HCT116 (cell line): ENCODE data around the gene CRYBG3. TPM values are rescaled to one million over a fixed set of nuclear protein-coding genes. Genes with fewer than 3 reads are reported as not detected.

Experiments
- ATAC-seq: fragments of 200-7000 bp; cut with Tn5 transposase; 2 replicates; pipeline ENCODE4 v1.9.1; 2020; ENCODE audit warnings: mild to moderate bottlenecking, moderate library complexity
- BruUV-seq: library from RNA; stranded (reverse); fragments of 400-500 nt; replicated peaks from 2 replicates; lab custom pipeline; 2021; lab: Mats Ljungman, UMichigan
- CTCF ChIA-PET: fragments of 300-600 bp; sonication (Branson Sonifier 250); formaldehyde crosslinking; loops from one replicate; lab custom pipeline; 2021; ENCODE audit warnings: antibody characterized with exemption; lab: Charles Lee
- POLR2A ChIA-PET: fragments of 300-600, 350-600 bp; sonication (Branson Sonifier 250); formaldehyde crosslinking; loops from one replicate; lab custom pipeline; 2021; ENCODE audit warnings: antibody characterized with exemption; lab: Charles Lee
- RAD21 ChIA-PET, 2 experiments: fragments of 300-600 bp; sonication (Branson Sonifier 250); formaldehyde crosslinking; loops; one replicate each; lab custom pipeline; 2023; ENCODE audit warnings: low total read pairs in 2 of 2; ENCODE audit not compliant: uncharacterized antibody in 2 of 2, unreplicated experiment in 2 of 2, low non-redundant PET in 1 of 2; lab: Charles Lee
- DNase-seq: peaks from one replicate; pipeline ENCODE4 v3.0.0-alpha.2; 2010; ENCODE audit warnings: low read depth, low spot score
- H2AFZ ChIP-seq: fragments of 200-600 bp; shearing (Covaris generic), sonication (generic); 2 replicates; pipeline ENCODE4 v1.6.1; 2017; ENCODE audit warnings: low read depth, mixed run types, mixed read lengths, antibody characterized with exemption, low read length; ENCODE audit not compliant: poor library complexity, severe bottlenecking
- H3K27ac ChIP-seq: 2 replicates; pipeline ENCODE4 v1.5.1; 2012; ENCODE audit warnings: low read depth, low read length
- H3K27me3 ChIP-seq: fragments of 200-600 bp; sonication (generic); 2 replicates; pipeline ENCODE4 v1.6.1; 2016; ENCODE audit warnings: mixed run types, low read length, mixed read lengths; ENCODE audit not compliant: insufficient read depth
- H3K36me3 ChIP-seq, 2 experiments: fragments of 200-500 bp in 1 of 2; fragments of 200-600 bp in 1 of 2; sonication (Bioruptor generic) in 1 of 2; sonication (generic) in 1 of 2; 2 replicates each; pipeline versions ENCODE4 v1.5.1 to v1.6.1; 2014 to 2016; ENCODE audit warnings: low read length in 2 of 2, inconsistent platforms in 1 of 2, mixed read lengths in 1 of 2, mixed run types in 1 of 2; ENCODE audit not compliant: insufficient read depth in 2 of 2, control insufficient read depth in 1 of 2
- H3K4me1 ChIP-seq, 2 experiments: fragments of 200-600 bp in 1 of 2; sonication (generic) in 1 of 2; 2 replicates each; pipeline versions ENCODE4 v1.5.1 to v1.6.1; 2012 to 2017; ENCODE audit warnings: low read length in 2 of 2, inconsistent platforms in 1 of 2, mild to moderate bottlenecking in 1 of 2, mixed read lengths in 1 of 2, mixed run types in 1 of 2, moderate library complexity in 1 of 2; ENCODE audit not compliant: insufficient read depth in 2 of 2, control insufficient read depth in 1 of 2
- H3K4me2 ChIP-seq: fragments of 200-600 bp; sonication (generic); 2 replicates; pipeline ENCODE4 v1.6.1; 2017; ENCODE audit warnings: mixed run types, low read length, mixed read lengths
- H3K4me3 ChIP-seq, 2 experiments: fragments of 200-600 bp in 1 of 2; sonication (generic) in 1 of 2; replicated peaks in 1 of 2; 2 replicates each; pipeline ENCODE4 v1.5.1; 2011 to 2016; ENCODE audit warnings: low read length in 2 of 2, control low read depth in 1 of 2, low read depth in 1 of 2, mild to moderate bottlenecking in 1 of 2, mixed read lengths in 1 of 2, mixed run types in 1 of 2
- H3K79me2 ChIP-seq: fragments of 200-600 bp; sonication (generic); 2 replicates; pipeline ENCODE4 v1.6.1; 2017; ENCODE audit warnings: mild to moderate bottlenecking, mixed run types, low read length, moderate library complexity, mixed read lengths; ENCODE audit not compliant: insufficient read depth
- H3K9ac ChIP-seq: fragments of 200-600 bp; sonication (generic); 2 replicates; pipeline ENCODE4 v1.6.1; 2016; ENCODE audit warnings: low read length, mixed read lengths
- H3K9me2 ChIP-seq: fragments of 200-600 bp; sonication (generic), shearing (Covaris generic); 2 replicates; pipeline ENCODE4 v1.6.1; 2017; ENCODE audit warnings: mixed run types, mild to moderate bottlenecking, moderate library complexity; ENCODE audit not compliant: insufficient read depth
- H3K9me3 ChIP-seq, 2 experiments: fragments of 200-500 bp in 1 of 2; fragments of 200-600 bp in 1 of 2; sonication (Bioruptor generic) in 1 of 2; sonication (generic) in 1 of 2; 2 replicates each; pipeline ENCODE4 v1.6.1; 2014 to 2017; ENCODE audit warnings: low read length in 2 of 2, mixed read lengths in 2 of 2, inconsistent platforms in 1 of 2, low read depth in 1 of 2, mild to moderate bottlenecking in 1 of 2, mixed run types in 1 of 2, moderate library complexity in 1 of 2; ENCODE audit not compliant: control insufficient read depth in 1 of 2, insufficient read depth in 1 of 2
- H4K20me1 ChIP-seq: fragments of 200-600 bp; sonication (generic), shearing (Covaris generic); 2 replicates; pipeline ENCODE4 v1.6.1; 2017; ENCODE audit warnings: mixed run types, mild to moderate bottlenecking, moderate library complexity; ENCODE audit not compliant: insufficient read depth
- CEBPB ChIP-seq: IDR thresholded peaks from 2 replicates; pipeline ENCODE4 v1.6.1; 2012; ENCODE audit warnings: low read depth
- EGR1 ChIP-seq: IDR thresholded peaks from 2 replicates; pipeline ENCODE4 v1.6.1; 2012; ENCODE audit warnings: low read depth
- EZH2 ChIP-seq: fragments of 200-600 bp; sonication (generic); IDR thresholded peaks from 2 replicates; pipeline ENCODE4 v1.6.1; 2017; ENCODE audit warnings: antibody characterized with exemption, mixed run types
- FOSL1 ChIP-seq: IDR thresholded peaks from 2 replicates; pipeline ENCODE4 v1.6.1; 2012; ENCODE audit warnings: low read depth
- JUND ChIP-seq: IDR thresholded peaks from 2 replicates; pipeline ENCODE4 v1.6.1; 2012
- POLR2AphosphoS5 ChIP-seq: IDR thresholded peaks from 2 replicates; pipeline ENCODE4 v1.6.1; 2011; ENCODE audit warnings: mild to moderate bottlenecking, low read depth, low read length, moderate library complexity
- SIN3A ChIP-seq: IDR thresholded peaks from 2 replicates; pipeline ENCODE4 v1.6.1; 2012; ENCODE audit warnings: low read depth
- TCF7L2 ChIP-seq: IDR thresholded peaks from 2 replicates; pipeline ENCODE4 v1.7.0; 2011; ENCODE audit warnings: borderline replicate concordance, inconsistent platforms; ENCODE audit not compliant: insufficient read depth, insufficient read length; ENCODE audit errors: extremely low read depth
- ZNF274 ChIP-seq: fragments of 200-500 bp; sonication (Bioruptor generic); IDR thresholded peaks from 2 replicates; pipeline ENCODE4 v1.6.1; 2014; ENCODE audit warnings: mild to moderate bottlenecking, low read depth, low read length, inconsistent platforms
- intact Hi-C: fragments of 100-400 bp; cut with micrococcal nuclease; formaldehyde crosslinking; loops from 2 replicates; pipeline ENCODE4 v1.10.0; 2022
- total RNA-seq: library from RNA; stranded (reverse); gene quantifications from one replicate; pipeline ENCODE4 v1.2.1, GENCODE V29; 2021; ENCODE audit not compliant: unreplicated experiment
- TF ChIP-seq, protein P1 (sequence below), 3 experiments: fragments of 200-600 bp in 1 of 3; sonication (generic) in 1 of 3; IDR thresholded peaks in 2 of 3; conservative IDR thresholded peaks in 1 of 3; 2 replicates each; pipeline ENCODE4 v1.5.1; 2012 to 2017; ENCODE audit warnings: low read depth in 2 of 3, low read length in 2 of 3, antibody characterized with exemption in 1 of 3, borderline replicate concordance in 1 of 3, control low read depth in 1 of 3, mild to moderate bottlenecking in 1 of 3, mixed read lengths in 1 of 3, mixed run types in 1 of 3, moderate library complexity in 1 of 3; ENCODE audit not compliant: insufficient read depth in 1 of 3
- TF ChIP-seq, protein P2 (sequence below): IDR thresholded peaks from 2 replicates; pipeline ENCODE4 v1.6.1; 2012; ENCODE audit warnings: low read depth

The CRYBG3 gene
- total RNA-seq, 1 experiment from 2014 or later, result 7.5 TPM

DNA sequence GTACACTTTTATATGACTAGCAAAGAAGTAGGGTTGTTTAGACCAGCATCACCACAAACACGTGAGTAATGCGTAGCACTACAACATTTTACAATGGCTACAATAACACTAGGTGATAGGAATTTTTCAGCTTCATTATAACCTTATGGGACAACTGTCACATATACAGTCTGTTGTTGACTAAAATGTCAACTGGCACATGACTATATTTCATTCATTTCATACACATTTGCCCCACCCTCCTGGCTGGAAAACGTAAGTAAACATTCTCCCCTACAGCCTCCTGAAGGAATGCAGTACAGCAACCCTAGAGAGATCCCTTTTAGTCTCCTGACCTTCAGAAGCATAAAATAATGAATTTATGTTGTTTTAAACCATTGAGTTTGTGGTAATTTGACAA lies 134.2 kb downstream of the CRYBG3 start:
- Histone ChIP-seq H3K9me3 (no peaks in the 10 kb centered on the region), H2AFZ (no peak overlapping the region), H3K4me3 (no peak overlapping the region), H3K4me2 (no peak overlapping the region), H3K4me1 (no peaks in the 10 kb centered on the region)
- BruUV-seq, result no TSS peak
- POLR2A ChIA-PET, result no interaction called here
- no peak for DNase-seq
- ATAC-seq, result no peak
- RAD21 ChIA-PET, result no interaction called here
- TF ChIP-seq CEBPB (no peak), EGR1 (no peak), JUND (no peak), TCF7L2 (no peak), POLR2AphosphoS5 (no peak), SIN3A (no peak), EZH2 (no peak), ZNF274 (no peak), FOSL1 (no peak)
- TF ChIP-seq, protein P1, sequence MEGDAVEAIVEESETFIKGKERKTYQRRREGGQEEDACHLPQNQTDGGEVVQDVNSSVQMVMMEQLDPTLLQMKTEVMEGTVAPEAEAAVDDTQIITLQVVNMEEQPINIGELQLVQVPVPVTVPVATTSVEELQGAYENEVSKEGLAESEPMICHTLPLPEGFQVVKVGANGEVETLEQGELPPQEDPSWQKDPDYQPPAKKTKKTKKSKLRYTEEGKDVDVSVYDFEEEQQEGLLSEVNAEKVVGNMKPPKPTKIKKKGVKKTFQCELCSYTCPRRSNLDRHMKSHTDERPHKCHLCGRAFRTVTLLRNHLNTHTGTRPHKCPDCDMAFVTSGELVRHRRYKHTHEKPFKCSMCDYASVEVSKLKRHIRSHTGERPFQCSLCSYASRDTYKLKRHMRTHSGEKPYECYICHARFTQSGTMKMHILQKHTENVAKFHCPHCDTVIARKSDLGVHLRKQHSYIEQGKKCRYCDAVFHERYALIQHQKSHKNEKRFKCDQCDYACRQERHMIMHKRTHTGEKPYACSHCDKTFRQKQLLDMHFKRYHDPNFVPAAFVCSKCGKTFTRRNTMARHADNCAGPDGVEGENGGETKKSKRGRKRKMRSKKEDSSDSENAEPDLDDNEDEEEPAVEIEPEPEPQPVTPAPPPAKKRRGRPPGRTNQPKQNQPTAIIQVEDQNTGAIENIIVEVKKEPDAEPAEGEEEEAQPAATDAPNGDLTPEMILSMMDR (IDR thresholded peaks at IDR 0.05 in 2 of 3, conservative IDR thresholded peaks at IDR 0.05 in 1 of 3; ENCODE audit: borderline replicate concordance in 1 of 3, insufficient read depth in 1 of 3, low read depth in 2 of 3, low read length in 2 of 3), result no peak
- TF ChIP-seq, protein P2, sequence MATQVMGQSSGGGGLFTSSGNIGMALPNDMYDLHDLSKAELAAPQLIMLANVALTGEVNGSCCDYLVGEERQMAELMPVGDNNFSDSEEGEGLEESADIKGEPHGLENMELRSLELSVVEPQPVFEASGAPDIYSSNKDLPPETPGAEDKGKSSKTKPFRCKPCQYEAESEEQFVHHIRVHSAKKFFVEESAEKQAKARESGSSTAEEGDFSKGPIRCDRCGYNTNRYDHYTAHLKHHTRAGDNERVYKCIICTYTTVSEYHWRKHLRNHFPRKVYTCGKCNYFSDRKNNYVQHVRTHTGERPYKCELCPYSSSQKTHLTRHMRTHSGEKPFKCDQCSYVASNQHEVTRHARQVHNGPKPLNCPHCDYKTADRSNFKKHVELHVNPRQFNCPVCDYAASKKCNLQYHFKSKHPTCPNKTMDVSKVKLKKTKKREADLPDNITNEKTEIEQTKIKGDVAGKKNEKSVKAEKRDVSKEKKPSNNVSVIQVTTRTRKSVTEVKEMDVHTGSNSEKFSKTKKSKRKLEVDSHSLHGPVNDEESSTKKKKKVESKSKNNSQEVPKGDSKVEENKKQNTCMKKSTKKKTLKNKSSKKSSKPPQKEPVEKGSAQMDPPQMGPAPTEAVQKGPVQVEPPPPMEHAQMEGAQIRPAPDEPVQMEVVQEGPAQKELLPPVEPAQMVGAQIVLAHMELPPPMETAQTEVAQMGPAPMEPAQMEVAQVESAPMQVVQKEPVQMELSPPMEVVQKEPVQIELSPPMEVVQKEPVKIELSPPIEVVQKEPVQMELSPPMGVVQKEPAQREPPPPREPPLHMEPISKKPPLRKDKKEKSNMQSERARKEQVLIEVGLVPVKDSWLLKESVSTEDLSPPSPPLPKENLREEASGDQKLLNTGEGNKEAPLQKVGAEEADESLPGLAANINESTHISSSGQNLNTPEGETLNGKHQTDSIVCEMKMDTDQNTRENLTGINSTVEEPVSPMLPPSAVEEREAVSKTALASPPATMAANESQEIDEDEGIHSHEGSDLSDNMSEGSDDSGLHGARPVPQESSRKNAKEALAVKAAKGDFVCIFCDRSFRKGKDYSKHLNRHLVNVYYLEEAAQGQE, result no peak
- TF ChIP-seq, all 23 proteins: peak for 0
- Histone ChIP-seq H3K9me2 (no peaks in the 10 kb centered on the region), H3K27ac (no peak overlapping the region), H3K9ac (no peak overlapping the region), H3K79me2 (peaks cover 37% of the 10 kb centered on the region), H3K36me3 (peaks cover 22 to 58% of the 10 kb centered on the region in 2 experiments; a peak in 3 of 4 replicates), H3K27me3 (no peaks in the 10 kb centered on the region), H4K20me1 (no peaks in the 10 kb centered on the region)
- CTCF ChIA-PET, result no interaction called here
- intact Hi-C loops, result no loop called here
